PC-3 (cell line): ENCODE results near the gene AHNAK.

ENCODE experiments used
- CTCF ChIP-seq: fragments of 300-600 bp; sonication (generic); conservative IDR thresholded peaks from 2 replicates; pipeline ENCODE4 v1.5.1; 2017; ENCODE audit warnings: antibody characterized with exemption, low read depth, mild to moderate bottlenecking, low read length
- EZH2 ChIP-seq: fragments of 300-600 bp; sonication (generic); IDR thresholded peaks from one replicate; pipeline ENCODE4 v1.6.1; 2017; ENCODE audit warnings: antibody characterized with exemption, mild to moderate bottlenecking, low read length; ENCODE audit not compliant: unreplicated experiment
- EZH2phosphoT487 ChIP-seq: fragments of 300-600 bp; sonication (generic); IDR thresholded peaks from 2 replicates; pipeline ENCODE4 v1.6.1; 2018; ENCODE audit warnings: mild to moderate bottlenecking, antibody characterized with exemption, low read length, borderline replicate concordance

DNA sequence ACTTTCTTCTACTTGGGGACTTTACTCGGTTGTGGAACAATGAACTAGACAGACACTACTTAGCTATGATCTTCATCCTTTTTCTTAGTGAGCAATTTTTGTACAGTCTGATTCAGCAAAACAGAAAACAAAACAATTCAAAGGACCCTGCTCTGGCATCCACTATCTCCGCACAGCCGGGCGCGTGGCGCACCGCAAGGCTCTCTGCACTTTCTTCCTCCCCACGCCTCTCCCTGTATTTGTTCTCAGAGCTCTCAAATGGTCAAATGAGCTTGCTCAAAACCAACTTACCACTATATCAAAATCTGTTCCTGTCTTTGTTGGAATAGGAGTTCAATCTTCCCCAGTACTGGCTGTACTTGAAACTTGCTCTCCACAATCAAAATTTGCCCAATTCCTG lies 19.6 kb upstream of the AHNAK start:
- TF ChIP-seq CTCF (no peak), EZH2 (no peak), EZH2phosphoT487 (no peak)
